HCT116 (cell line): ENCODE measurements around the gene ACSL5. TPM values are rescaled to one million over a fixed set of nuclear protein-coding genes. Genes with fewer than 3 reads are reported as not detected.

ENCODE experiments used
- ATAC-seq: fragments of 200-7000 bp; cut with Tn5 transposase; 2 replicates; pipeline ENCODE4 v1.9.1; 2020; ENCODE audit warnings: mild to moderate bottlenecking, moderate library complexity
- BruUV-seq: library from RNA; stranded (reverse); fragments of 400-500 nt; replicated peaks from 2 replicates; lab custom pipeline; 2021; lab: Mats Ljungman, UMichigan
- CTCF ChIA-PET: fragments of 300-600 bp; sonication (Branson Sonifier 250); formaldehyde crosslinking; loops from one replicate; lab custom pipeline; 2021; ENCODE audit warnings: antibody characterized with exemption; lab: Charles Lee
- POLR2A ChIA-PET: fragments of 300-600, 350-600 bp; sonication (Branson Sonifier 250); formaldehyde crosslinking; loops from one replicate; lab custom pipeline; 2021; ENCODE audit warnings: antibody characterized with exemption; lab: Charles Lee
- RAD21 ChIA-PET, 2 experiments: fragments of 300-600 bp; sonication (Branson Sonifier 250); formaldehyde crosslinking; loops; one replicate each; lab custom pipeline; 2023; ENCODE audit warnings: low total read pairs in 2 of 2; ENCODE audit not compliant: uncharacterized antibody in 2 of 2, unreplicated experiment in 2 of 2, low non-redundant PET in 1 of 2; lab: Charles Lee
- DNase-seq: peaks from one replicate; pipeline ENCODE4 v3.0.0-alpha.2; 2010; ENCODE audit warnings: low read depth, low spot score
- H2AFZ ChIP-seq: fragments of 200-600 bp; shearing (Covaris generic), sonication (generic); 2 replicates; pipeline ENCODE4 v1.6.1; 2017; ENCODE audit warnings: low read depth, mixed run types, mixed read lengths, antibody characterized with exemption, low read length; ENCODE audit not compliant: poor library complexity, severe bottlenecking
- H3K27ac ChIP-seq: 2 replicates; pipeline ENCODE4 v1.5.1; 2012; ENCODE audit warnings: low read depth, low read length
- H3K27me3 ChIP-seq: fragments of 200-600 bp; sonication (generic); 2 replicates; pipeline ENCODE4 v1.6.1; 2016; ENCODE audit warnings: mixed run types, low read length, mixed read lengths; ENCODE audit not compliant: insufficient read depth
- H3K36me3 ChIP-seq, 2 experiments: fragments of 200-500 bp in 1 of 2; fragments of 200-600 bp in 1 of 2; sonication (Bioruptor generic) in 1 of 2; sonication (generic) in 1 of 2; 2 replicates each; pipeline versions ENCODE4 v1.5.1 to v1.6.1; 2014 to 2016; ENCODE audit warnings: low read length in 2 of 2, inconsistent platforms in 1 of 2, mixed read lengths in 1 of 2, mixed run types in 1 of 2; ENCODE audit not compliant: insufficient read depth in 2 of 2, control insufficient read depth in 1 of 2
- H3K4me1 ChIP-seq, 2 experiments: fragments of 200-600 bp in 1 of 2; sonication (generic) in 1 of 2; 2 replicates each; pipeline versions ENCODE4 v1.5.1 to v1.6.1; 2012 to 2017; ENCODE audit warnings: low read length in 2 of 2, inconsistent platforms in 1 of 2, mild to moderate bottlenecking in 1 of 2, mixed read lengths in 1 of 2, mixed run types in 1 of 2, moderate library complexity in 1 of 2; ENCODE audit not compliant: insufficient read depth in 2 of 2, control insufficient read depth in 1 of 2
- H3K4me2 ChIP-seq: fragments of 200-600 bp; sonication (generic); 2 replicates; pipeline ENCODE4 v1.6.1; 2017; ENCODE audit warnings: mixed run types, low read length, mixed read lengths
- H3K4me3 ChIP-seq, 2 experiments: fragments of 200-600 bp in 1 of 2; sonication (generic) in 1 of 2; replicated peaks in 1 of 2; 2 replicates each; pipeline ENCODE4 v1.5.1; 2011 to 2016; ENCODE audit warnings: low read length in 2 of 2, control low read depth in 1 of 2, low read depth in 1 of 2, mild to moderate bottlenecking in 1 of 2, mixed read lengths in 1 of 2, mixed run types in 1 of 2
- H3K79me2 ChIP-seq: fragments of 200-600 bp; sonication (generic); 2 replicates; pipeline ENCODE4 v1.6.1; 2017; ENCODE audit warnings: mild to moderate bottlenecking, mixed run types, low read length, moderate library complexity, mixed read lengths; ENCODE audit not compliant: insufficient read depth
- H3K9ac ChIP-seq: fragments of 200-600 bp; sonication (generic); 2 replicates; pipeline ENCODE4 v1.6.1; 2016; ENCODE audit warnings: low read length, mixed read lengths
- H3K9me2 ChIP-seq: fragments of 200-600 bp; sonication (generic), shearing (Covaris generic); 2 replicates; pipeline ENCODE4 v1.6.1; 2017; ENCODE audit warnings: mixed run types, mild to moderate bottlenecking, moderate library complexity; ENCODE audit not compliant: insufficient read depth
- H3K9me3 ChIP-seq, 2 experiments: fragments of 200-500 bp in 1 of 2; fragments of 200-600 bp in 1 of 2; sonication (Bioruptor generic) in 1 of 2; sonication (generic) in 1 of 2; 2 replicates each; pipeline ENCODE4 v1.6.1; 2014 to 2017; ENCODE audit warnings: low read length in 2 of 2, mixed read lengths in 2 of 2, inconsistent platforms in 1 of 2, low read depth in 1 of 2, mild to moderate bottlenecking in 1 of 2, mixed run types in 1 of 2, moderate library complexity in 1 of 2; ENCODE audit not compliant: control insufficient read depth in 1 of 2, insufficient read depth in 1 of 2
- H4K20me1 ChIP-seq: fragments of 200-600 bp; sonication (generic), shearing (Covaris generic); 2 replicates; pipeline ENCODE4 v1.6.1; 2017; ENCODE audit warnings: mixed run types, mild to moderate bottlenecking, moderate library complexity; ENCODE audit not compliant: insufficient read depth
- CBX3 ChIP-seq: IDR thresholded peaks from 2 replicates; pipeline ENCODE4 v1.6.1; 2012; ENCODE audit warnings: low read depth
- CEBPB ChIP-seq: IDR thresholded peaks from 2 replicates; pipeline ENCODE4 v1.6.1; 2012; ENCODE audit warnings: low read depth
- EGR1 ChIP-seq: IDR thresholded peaks from 2 replicates; pipeline ENCODE4 v1.6.1; 2012; ENCODE audit warnings: low read depth
- ELF1 ChIP-seq: IDR thresholded peaks from 2 replicates; pipeline ENCODE4 v1.6.1; 2012; ENCODE audit warnings: low read depth, borderline replicate concordance
- EZH2 ChIP-seq: fragments of 200-600 bp; sonication (generic); IDR thresholded peaks from 2 replicates; pipeline ENCODE4 v1.6.1; 2017; ENCODE audit warnings: antibody characterized with exemption, mixed run types
- EZH2phosphoT487 ChIP-seq: fragments of 200-600 bp; IDR thresholded peaks from 2 replicates; pipeline ENCODE4 v1.6.1; 2018; ENCODE audit warnings: antibody characterized with exemption, borderline replicate concordance
- FOSL1 ChIP-seq: IDR thresholded peaks from 2 replicates; pipeline ENCODE4 v1.6.1; 2012; ENCODE audit warnings: low read depth
- MAX ChIP-seq: IDR thresholded peaks from 2 replicates; pipeline ENCODE4 v1.6.1; 2012
- POLR2A ChIP-seq: IDR thresholded peaks from 2 replicates; pipeline ENCODE4 v1.7.0; 2011; ENCODE audit warnings: borderline replicate concordance; ENCODE audit not compliant: insufficient read depth, insufficient read length; ENCODE audit errors: extremely low read depth
- SIN3A ChIP-seq: IDR thresholded peaks from 2 replicates; pipeline ENCODE4 v1.6.1; 2012; ENCODE audit warnings: low read depth
- SRF ChIP-seq: IDR thresholded peaks from 2 replicates; pipeline ENCODE4 v1.6.1; 2012; ENCODE audit warnings: low read depth
- TCF7L2 ChIP-seq: IDR thresholded peaks from 2 replicates; pipeline ENCODE4 v1.7.0; 2011; ENCODE audit warnings: borderline replicate concordance, inconsistent platforms; ENCODE audit not compliant: insufficient read depth, insufficient read length; ENCODE audit errors: extremely low read depth
- YY1 ChIP-seq: IDR thresholded peaks from 2 replicates; pipeline ENCODE4 v1.6.1; 2011; ENCODE audit warnings: low read length, low read depth, moderate library complexity, mild to moderate bottlenecking; ENCODE audit not compliant: insufficient replicate concordance; ENCODE audit errors: extremely low read depth
- ZNF274 ChIP-seq: fragments of 200-500 bp; sonication (Bioruptor generic); IDR thresholded peaks from 2 replicates; pipeline ENCODE4 v1.6.1; 2014; ENCODE audit warnings: mild to moderate bottlenecking, low read depth, low read length, inconsistent platforms
- intact Hi-C: fragments of 100-400 bp; cut with micrococcal nuclease; formaldehyde crosslinking; loops from 2 replicates; pipeline ENCODE4 v1.10.0; 2022
- total RNA-seq: library from RNA; stranded (reverse); gene quantifications from one replicate; pipeline ENCODE4 v1.2.1, GENCODE V29; 2021; ENCODE audit not compliant: unreplicated experiment

ACSL5 gene
- total RNA-seq, 1 experiment from 2014 or later = 195 TPM

GRCh38 chr10:112367516-112367915 lies 6.4 kb upstream of the ACSL5 start:
- no TSS peak for BruUV-seq
- no peak for ATAC-seq
- H3K9me2 ChIP-seq = no peaks in the 10 kb centered on the region
- no peaks in the 10 kb centered on the region for H3K79me2 ChIP-seq
- H3K27me3 ChIP-seq = no peaks in the 10 kb centered on the region
- intact Hi-C loops = no loop called here
- CTCF ChIA-PET = no interaction called here
- no peak overlapping the region for H3K4me3 ChIP-seq
- TF ChIP-seq FOSL1 (no peak), EZH2 (no peak), SRF (no peak), EGR1 (no peak), ZNF274 (no peak), CBX3 (no peak), EZH2phosphoT487 (no peak), YY1 (no peak), POLR2A (no peak), TCF7L2 (no peak), SIN3A (no peak), CEBPB (no peak), ELF1 (no peak), MAX (no peak)
- TF ChIP-seq, all 23 proteins: peak for 0
- H3K36me3 ChIP-seq = no peaks in the 10 kb centered on the region; a peak in 1 of 4 replicates
- no peaks in the 10 kb centered on the region for H4K20me1 ChIP-seq
- ChIA-PET POLR2A (interaction anchor here (1.7 kb wide), 1 partner anchor 12 kb away, joined by 6 read pairs; no protein-coding TSS in a partner anchor), RAD21 (no interaction called here)
- H3K9me3 ChIP-seq = peaks cover 0 to 7% of the 10 kb centered on the region in 2 experiments; a peak in 1 of 4 replicates
- peaks cover 11 to 49% of the 10 kb centered on the region in 2 experiments for H3K4me1 ChIP-seq
- no peak overlapping the region for H3K9ac ChIP-seq
- DNase-seq = no peak
- no peak overlapping the region for H2AFZ ChIP-seq
- no peak overlapping the region for H3K4me2 ChIP-seq
- no peak overlapping the region for H3K27ac ChIP-seq
